ENCODE results near the gene KCNIP4. TPM values are rescaled to one million over a fixed set of nuclear protein-coding genes. Genes with fewer than 3 reads are reported as not detected.

The KCNIP4 gene
- total and polyA plus RNA-seq, 2 of the 8 experiments (the other 6 are each of a cell fraction or from before 2014, with no cell fraction given), result 0.06 TPM; not detected in 1

DNA sequence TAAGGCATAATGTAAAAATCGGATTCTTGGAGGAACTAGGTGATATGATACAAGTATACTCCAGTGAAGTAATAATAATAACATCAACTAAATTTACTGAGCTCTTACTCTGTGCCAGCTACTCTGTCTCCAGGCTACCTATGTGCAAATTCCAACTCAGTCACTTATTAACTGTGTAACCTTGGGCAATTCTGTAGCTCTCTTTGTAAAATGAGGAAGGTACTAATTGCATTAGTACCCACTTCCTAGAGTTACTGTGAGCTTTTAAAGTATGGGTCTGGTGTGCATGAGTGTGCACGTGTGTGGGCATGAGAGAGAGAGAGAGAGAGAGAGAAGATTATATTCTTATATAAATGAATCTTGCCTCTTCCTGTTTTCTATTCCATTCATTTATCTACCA, 169.9 kb downstream of the KCNIP4 start:
- no peak overlapping the region for H4K5ac ChIP-seq (ENCODE audit: insufficient read length, low read depth, low read length)
- no peak overlapping the region for H3K4me2 ChIP-seq (ENCODE audit: insufficient read depth in 1 of 2, low read depth in 2 of 2, low read length in 2 of 2)
- no peaks in the 10 kb centered on the region for H3K23me2 ChIP-seq (ENCODE audit: low read depth, low read length)
- no peaks in the 10 kb centered on the region for H3K79me1 ChIP-seq (ENCODE audit: low read depth, low read length)
- no peaks in the 10 kb centered on the region for H3K36me3 ChIP-seq (ENCODE audit: control insufficient read depth in 2 of 4, insufficient read depth in 4 of 4, low read length in 3 of 4)
- no peak overlapping the region for H2BK20ac ChIP-seq (ENCODE audit: low read length)
- H3K56ac ChIP-seq (replicated peaks; ENCODE audit: insufficient read length, low read depth, low read length), result no peak overlapping the region
- WGBS, 2 experiments (ENCODE audit: extremely low coverage in 1 of 2, insufficient coverage in 1 of 2, insufficient read length in 1 of 2, insufficient replicate concordance in 2 of 2, low coverage in 1 of 2, low lambda C conversion rate in 2 of 2, missing lambda C conversion rate in 1 of 2), result 79% methylated on average over 2 of the region's 2 CpGs; no CpG with 5 or more reads in 1 of the 2 experiments
- no peak overlapping the region for H4K8ac ChIP-seq (ENCODE audit: extremely low read depth, insufficient read depth, low read length)
- H3K4me1 ChIP-seq (replicated peaks in 1 of 4; ENCODE audit: control insufficient read depth in 3 of 4, insufficient read depth in 4 of 4, low read length in 3 of 4), result no peaks in the 10 kb centered on the region
- H3K27ac ChIP-seq (ENCODE audit: low read depth, low read length), result no peak overlapping the region
- no peak overlapping the region for H2BK120ac ChIP-seq (replicated peaks; ENCODE audit: low read depth, low read length)
- H4K91ac ChIP-seq (replicated peaks; ENCODE audit: insufficient read length, low read length), result no peak overlapping the region
- no peak overlapping the region for H2BK15ac ChIP-seq (ENCODE audit: low read length)
- no peaks in the 10 kb centered on the region for H4K20me1 ChIP-seq (replicated peaks in 1 of 2; ENCODE audit: control insufficient read depth in 1 of 2, insufficient read depth in 2 of 2, low read length in 2 of 2)
- H3K79me2 ChIP-seq (ENCODE audit: control insufficient read depth in 1 of 2, insufficient read depth in 2 of 2, low read length in 2 of 2), result no peaks in the 10 kb centered on the region
- no peak overlapping the region for H2BK12ac ChIP-seq (ENCODE audit: low read depth, low read length)
- H2BK5ac ChIP-seq (ENCODE audit: low read depth, low read length), result no peak overlapping the region
- no peak overlapping the region for H3K4me3 ChIP-seq (ENCODE audit: extremely low read depth in 1 of 4, insufficient read depth in 2 of 4, low read depth in 3 of 4, low read length in 4 of 4)
- no peaks in the 10 kb centered on the region for H3K9me3 ChIP-seq (ENCODE audit: insufficient read depth in 2 of 2, low read depth in 1 of 2, low read length in 1 of 2)
- H3K4ac ChIP-seq (replicated peaks; ENCODE audit: insufficient read length, low read depth, low read length), result no peak overlapping the region
- H3K18ac ChIP-seq (ENCODE audit: extremely low read depth, low read length), result no peak overlapping the region
- H3K23ac ChIP-seq (ENCODE audit: insufficient read length), result no peak overlapping the region
- H2AFZ ChIP-seq (ENCODE audit: low read length), result no peak overlapping the region
- POLR2A ChIA-PET (ENCODE audit: partially characterized antibody), result no interaction called here
- FAIRE-seq, result no peak
- no peak overlapping the region for H2AK5ac ChIP-seq (ENCODE audit: low read depth, low read length)
- H3K27me3 ChIP-seq (replicated peaks in 1 of 4; ENCODE audit: control insufficient read depth in 3 of 4, extremely low read depth in 1 of 4, insufficient read depth in 3 of 4, low read length in 3 of 4), result no peaks in the 10 kb centered on the region
- no peak for DNase-seq (ENCODE audit: low read depth in 1 of 2, low spot score in 2 of 2)
- CTCF ChIA-PET (ENCODE audit: partially characterized antibody), result interaction anchor here (3.4 kb wide), 1 partner anchor 10 kb away, joined by 16 read pairs; no protein-coding TSS in a partner anchor
- H3K14ac ChIP-seq (ENCODE audit: insufficient read length), result no peak overlapping the region
- H3K9ac ChIP-seq (replicated peaks in 1 of 4; ENCODE audit: extremely low read depth in 1 of 4, low read depth in 3 of 4, low read length in 3 of 4), result no peak overlapping the region
- no peak for TF ChIP-seq NANOG (IDR thresholded peaks at IDR 0.05; ENCODE audit: insufficient read depth, low read depth, low read length, poor library complexity, severe bottlenecking)
- TF ChIP-seq RBBP5 (IDR thresholded peaks at IDR 0.05; ENCODE audit: borderline replicate concordance, low read depth, low read length), result no peak
- TF ChIP-seq RAD21 (IDR thresholded peaks at IDR 0.05 in 1 of 2, conservative IDR thresholded peaks at IDR 0.05 in 1 of 2; ENCODE audit: low read depth in 2 of 2, low read length in 2 of 2), result no peak
- no peak for TF ChIP-seq FOSL1 (IDR thresholded peaks at IDR 0.05; ENCODE audit: insufficient read depth, low read depth, low read length)
- no peak for TF ChIP-seq HDAC2 (IDR thresholded peaks at IDR 0.05; ENCODE audit: borderline replicate concordance in 1 of 2, low read depth in 2 of 2, low read length in 2 of 2)
- TF ChIP-seq CHD1 (IDR thresholded peaks at IDR 0.05; ENCODE audit: low read depth, low read length), result no peak

All from H1 (cell line).